Measurements from ENCODE around the gene ARHGAP26. TPM values are rescaled to one million over a fixed set of nuclear protein-coding genes. Genes with fewer than 3 reads are reported as not detected.

The ARHGAP26 gene
- total RNA-seq, 6 experiments from 2014 or later = 6.7 to 14.5 (median 8.3) TPM

GRCh38 chr5:142837081-142837725, 67.0 kb downstream of the ARHGAP26 start:
- Histone ChIP-seq H3K27me3 (no peaks in the 10 kb centered on the region), H3K36me3 (no peaks in the 10 kb centered on the region), H3K27ac (no peak overlapping the region), H3K4me3 (no peak overlapping the region), H3K9me3 (no peaks in the 10 kb centered on the region), H3K4me1 (no peaks in the 10 kb centered on the region)
- DNase-seq (no peak), ATAC-seq (peak; percentile 13 to 68 (median 56))
- TF ChIP-seq POLR2A (IDR thresholded peaks at IDR 0.05) = no peak
- no peak for TF ChIP-seq CTCF (IDR thresholded peaks at IDR 0.05)
- 74% methylated on average over 8 of the region's 8 CpGs for WGBS (ENCODE audit: insufficient coverage, low coverage, low lambda C conversion rate, missing lambda C conversion rate)
- intact Hi-C loops (cut with DNase I) = no loop called here

- Histone ChIP-seq H3K4me1 (no peaks in the 10 kb centered on the region), H3K27me3 (no peaks in the 10 kb centered on the region), H3K9me3 (no peaks in the 10 kb centered on the region), H3K4me3 (no peak overlapping the region), H3K36me3 (no peaks in the 10 kb centered on the region), H3K27ac (no peak overlapping the region)
- WGBS (ENCODE audit: insufficient coverage, low coverage, low lambda C conversion rate, missing lambda C conversion rate) = 71% methylated on average over 5 of the region's 5 CpGs
- intact Hi-C loops (cut with DNase I) = no loop called here
- ATAC-seq = no peak
- no peak for DNase-seq
- TF ChIP-seq CTCF (IDR thresholded peaks at IDR 0.05) (no peak), POLR2A (IDR thresholded peaks at IDR 0.05) (no peak)
These were observed 68.7 kb downstream of the ARHGAP26 start for GRCh38 chr5:142838845-142839244.

GRCh38 chr5:142839711-142840346, 69.7 kb downstream of the ARHGAP26 start:
- Histone ChIP-seq H3K9me3 (no peaks in the 10 kb centered on the region), H3K4me3 (no peak overlapping the region), H3K4me1 (no peaks in the 10 kb centered on the region), H3K27me3 (no peaks in the 10 kb centered on the region), H3K27ac (no peak overlapping the region), H3K36me3 (no peaks in the 10 kb centered on the region)
- TF ChIP-seq POLR2A (IDR thresholded peaks at IDR 0.05) (no peak), CTCF (IDR thresholded peaks at IDR 0.05) (no peak)
- intact Hi-C loops (cut with DNase I) = no loop called here
- 63% methylated on average over 6 of the region's 6 CpGs for WGBS (ENCODE audit: insufficient coverage, low coverage, low lambda C conversion rate, missing lambda C conversion rate)
- DNase-seq = no peak
- ATAC-seq = peak in 1 of 4 donors; percentile 36

GRCh38 chr5:142840575-142840974, 70.4 kb downstream of the ARHGAP26 start:
- H3K36me3 ChIP-seq = no peaks in the 10 kb centered on the region
- H3K27ac ChIP-seq = no peak overlapping the region
- H3K4me3 ChIP-seq = no peak overlapping the region
- no peaks in the 10 kb centered on the region for H3K9me3 ChIP-seq
- DNase-seq = no peak
- H3K4me1 ChIP-seq = no peaks in the 10 kb centered on the region
- TF ChIP-seq POLR2A (IDR thresholded peaks at IDR 0.05) = no peak
- WGBS (ENCODE audit: insufficient coverage, low coverage, low lambda C conversion rate, missing lambda C conversion rate) = 53% methylated on average over 2 of the region's 2 CpGs
- intact Hi-C loops (cut with DNase I) = no loop called here
- ATAC-seq = no peak
- H3K27me3 ChIP-seq = no peaks in the 10 kb centered on the region

- Histone ChIP-seq H3K4me1 (peaks cover 0 to 4% (median 0%) of the 10 kb centered on the region in 4 donors), H3K36me3 (no peaks in the 10 kb centered on the region), H3K27me3 (no peaks in the 10 kb centered on the region), H3K27ac (no peak overlapping the region), H3K4me3 (no peak overlapping the region), H3K9me3 (no peaks in the 10 kb centered on the region)
- no peak for DNase-seq
- TF ChIP-seq POLR2A (IDR thresholded peaks at IDR 0.05) (no peak), CTCF (IDR thresholded peaks at IDR 0.05) (no peak)
- no peak for ATAC-seq
- WGBS (ENCODE audit: insufficient coverage, low coverage, low lambda C conversion rate, missing lambda C conversion rate) = 92% methylated on average over 4 of the region's 6 CpGs
- intact Hi-C loops (cut with DNase I) = no loop called here
These were observed 71.5 kb downstream of the ARHGAP26 start for GRCh38 chr5:142841511-142842265.
